ENCODE data around the gene RHOG.

RHOG gene

GRCh38 chr11:3860375-3860774 is 19.6 kb upstream of the RHOG start:
- DNase-seq (ENCODE audit: insufficient read length, low spot score) (no peak), FAIRE-seq (no peak)

- DNase-seq (ENCODE audit: insufficient read length, low spot score) (no peak), FAIRE-seq (no peak)
These were observed 18.7 kb upstream of the RHOG start for GRCh38 chr11:3859373-3859881.

GRCh38 chr11:3857628-3858027 is 16.9 kb upstream of the RHOG start:
- FAIRE-seq, result no peak
- no peak for DNase-seq (ENCODE audit: insufficient read length, low spot score)

- FAIRE-seq, result no peak
These were observed 16.2 kb upstream of the RHOG start for GRCh38 chr11:3856856-3857553.

GRCh38 chr11:3855808-3856491 is 15.2 kb upstream of the RHOG start:
- peak; percentile 20 for DNase-seq (ENCODE audit: insufficient read length, low spot score)
- FAIRE-seq, result no peak

More at GRCh38 chr11:3856856-3857553, 16.2 kb upstream of the RHOG start:
- no peak for DNase-seq (ENCODE audit: insufficient read length, low spot score)

GRCh38 chr11:3854977-3855807 is 14.4 kb upstream of the RHOG start, which contains the start of gene STIM1:
Gene STIM1, plus strand, starts transcription at chr11:3855664. Its CDS starts 607 bp downstream, at chr11:3856271.
- FAIRE-seq, result peak; percentile 13
- DNase-seq (ENCODE audit: insufficient read length, low spot score), result peak; percentile 95

- FAIRE-seq (no peak), DNase-seq (ENCODE audit: insufficient read length, low spot score) (no peak)
These were observed 13.9 kb upstream of the RHOG start for GRCh38 chr11:3854660-3854976.

- FAIRE-seq (no peak), DNase-seq (ENCODE audit: insufficient read length, low spot score) (no peak)
These were observed 13.3 kb upstream of the RHOG start for GRCh38 chr11:3853899-3854659.

GRCh38 chr11:3853545-3853842 is 12.7 kb upstream of the RHOG start:
- DNase-seq (ENCODE audit: insufficient read length, low spot score) (no peak), FAIRE-seq (no peak)

- DNase-seq (ENCODE audit: insufficient read length, low spot score) (no peak), FAIRE-seq (no peak)
These were observed 8.6 kb upstream of the RHOG start for GRCh38 chr11:3849297-3849874.

- DNase-seq (ENCODE audit: insufficient read length, low spot score) (no peak), FAIRE-seq (no peak)
These were observed 4.9 kb upstream of the RHOG start for GRCh38 chr11:3845670-3846069.

GRCh38 chr11:3845246-3845645 is 4.5 kb upstream of the RHOG start:
- DNase-seq (ENCODE audit: insufficient read length, low spot score) (no peak), FAIRE-seq (no peak)

- DNase-seq (ENCODE audit: insufficient read length, low spot score), result no peak
- FAIRE-seq, result no peak
These were observed 2.6 kb upstream of the RHOG start for GRCh38 chr11:3843326-3843725.

GRCh38 chr11:3841426-3842350 is 929 bp upstream of the RHOG start:
- no peak for FAIRE-seq
- DNase-seq (ENCODE audit: insufficient read length, low spot score), result peak; percentile 79

GRCh38 chr11:3840004-3840869 is 522 bp downstream of the RHOG start:
- DNase-seq (ENCODE audit: insufficient read length, low spot score), result peak; percentile 17
- no peak for FAIRE-seq

GRCh38 chr11:3838504-3838903 is 2.3 kb downstream of the RHOG start:
- DNase-seq (ENCODE audit: insufficient read length, low spot score) (no peak), FAIRE-seq (no peak)

GRCh38 chr11:3837793-3838192 is 3.0 kb downstream of the RHOG start:
- no peak for DNase-seq (ENCODE audit: insufficient read length, low spot score)
- no peak for FAIRE-seq

- no peak for DNase-seq (ENCODE audit: insufficient read length, low spot score)
- FAIRE-seq, result no peak
These were observed 3.9 kb downstream of the RHOG start for GRCh38 chr11:3836903-3837302.

Measured in HTR-8/SVneo (cell line).